Esophagus muscularis mucosa (tissue), 4 donors: ENCODE results near the gene BTBD9.

Experiments used
- CTCF ChIP-seq, 3 experiments: fragments of 200-600 bp in 2 of 3; fragments of 450-650 bp in 1 of 3; sonication (generic) in 2 of 3; IDR thresholded peaks; one replicate each; pipeline ENCODE4 v1.5.1; 2017 to 2019; ENCODE audit warnings: antibody characterized with exemption in 3 of 3, mild to moderate bottlenecking in 2 of 3, moderate library complexity in 1 of 3
- EP300 ChIP-seq: sonication (generic); formaldehyde crosslinking; IDR thresholded peaks from one replicate; pipeline ENCODE4 v1.6.1; 2017; ENCODE audit warnings: antibody characterized with exemption
- POLR2A ChIP-seq: fragments of 450-650 bp; IDR thresholded peaks from one replicate; pipeline ENCODE4 v1.6.1; 2017; ENCODE audit warnings: antibody characterized with exemption, moderate library complexity, mild to moderate bottlenecking, low read depth

DNA sequence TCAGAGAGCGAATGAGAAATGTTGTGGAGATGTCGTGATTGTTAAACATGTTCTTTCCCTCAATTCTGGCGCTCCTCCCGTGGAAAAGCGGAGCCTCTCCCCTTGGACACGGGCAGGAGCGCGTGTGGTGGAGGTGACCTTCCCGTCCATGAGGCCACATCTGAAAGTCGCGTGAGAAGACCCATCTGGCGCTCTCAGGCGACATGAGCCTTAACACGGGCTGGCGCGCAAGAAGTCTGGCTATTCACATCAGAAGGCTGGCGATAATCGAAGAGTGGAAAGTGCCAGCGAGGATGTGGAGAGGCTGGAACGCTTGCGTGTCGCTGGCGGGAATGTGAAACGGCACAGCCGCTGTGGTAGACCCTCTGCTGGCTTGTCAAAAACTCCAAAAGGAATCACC, 478.9 kb downstream of the BTBD9 start:
- no peak for TF ChIP-seq CTCF (IDR thresholded peaks at IDR 0.05)
- no peak for TF ChIP-seq EP300
- no peak for TF ChIP-seq POLR2A
